Stimulated activated CD4-positive, alpha-beta T cell treated with anti-CD3 and anti-CD28 coated beads, Interleukin-2, amount 100 ng/mL, for 24 hours (primary cell): ENCODE data around the gene GZMM.

Experiments used
- DNase-seq, 2 donors: peaks; one replicate each; pipeline ENCODE4 v3.0.0-alpha.2; 2020

Gene GZMM

GRCh38 chr19:535017-535835 is 8.6 kb upstream of the GZMM start:
- no peak for DNase-seq

DNA sequence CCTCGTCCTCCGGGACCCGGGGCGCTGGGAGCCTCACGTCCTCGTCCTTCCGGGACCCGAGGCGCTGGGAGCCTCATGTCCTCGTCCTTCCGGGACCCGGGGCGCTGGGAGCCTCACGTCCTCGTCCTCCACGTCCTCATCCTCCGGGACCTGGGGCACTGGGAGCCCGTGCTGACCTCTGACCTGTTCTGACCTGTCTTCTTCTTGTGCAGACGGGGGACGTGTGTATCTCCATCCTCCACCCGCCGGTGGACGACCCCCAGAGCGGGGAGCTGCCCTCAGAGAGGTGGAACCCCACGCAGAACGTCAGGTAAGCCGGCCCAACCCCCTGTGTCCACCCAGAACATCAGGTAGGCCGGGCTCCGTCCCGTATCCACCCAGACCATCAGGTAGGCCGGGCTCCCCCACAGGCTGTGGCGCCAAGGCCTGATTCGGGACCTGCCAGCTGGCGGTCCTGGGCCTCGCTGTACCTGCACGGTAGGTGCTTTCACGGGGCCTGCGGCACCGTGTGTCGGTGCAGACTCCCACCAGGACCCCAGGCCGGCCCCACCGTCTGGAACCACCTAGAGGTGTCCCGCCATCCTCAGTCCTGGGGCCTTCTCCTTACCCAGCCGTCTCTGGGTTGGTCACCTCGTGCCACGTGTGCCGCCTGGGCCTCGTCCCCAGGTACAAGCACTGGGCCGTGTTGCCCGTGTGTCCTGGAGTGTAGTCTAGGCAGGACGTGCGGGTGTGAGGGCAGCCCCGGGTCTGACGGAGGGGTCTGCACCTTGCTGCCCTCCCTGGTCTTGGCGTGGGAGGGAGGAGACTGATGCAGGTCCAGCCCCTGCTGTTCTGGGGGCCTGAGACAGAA is 7.6 kb upstream of the GZMM start:
- no peak for DNase-seq

DNA sequence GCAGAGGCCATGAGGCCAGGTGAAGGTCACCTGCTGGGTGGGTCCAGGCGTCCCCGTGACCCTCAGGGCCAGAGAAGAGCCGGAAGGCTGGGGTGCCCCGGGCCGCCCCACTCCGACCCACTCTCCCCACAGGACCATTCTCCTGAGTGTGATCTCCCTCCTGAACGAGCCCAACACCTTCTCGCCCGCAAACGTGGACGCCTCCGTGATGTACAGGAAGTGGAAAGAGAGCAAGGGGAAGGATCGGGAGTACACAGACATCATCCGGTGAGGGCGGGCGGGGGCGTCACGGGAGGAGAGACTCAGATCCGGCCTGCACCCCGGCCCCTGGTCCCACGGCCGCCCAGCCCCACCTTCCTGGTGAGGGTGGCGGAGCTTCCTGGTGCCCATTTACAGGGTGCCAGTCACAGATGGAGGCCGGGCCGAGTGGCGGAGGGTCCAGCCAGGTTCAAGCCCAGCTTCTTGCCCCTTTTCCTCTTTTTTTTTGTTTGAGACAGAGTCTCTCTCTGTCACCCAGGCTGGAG is 6.9 kb upstream of the GZMM start:
- DNase-seq = no peak

- DNase-seq = no peak
Observed at GRCh38 chr19:538641-539428, 5.0 kb upstream of the GZMM start.

GRCh38 chr19:539429-540030 is 4.3 kb upstream of the GZMM start:
- DNase-seq = no peak

DNA sequence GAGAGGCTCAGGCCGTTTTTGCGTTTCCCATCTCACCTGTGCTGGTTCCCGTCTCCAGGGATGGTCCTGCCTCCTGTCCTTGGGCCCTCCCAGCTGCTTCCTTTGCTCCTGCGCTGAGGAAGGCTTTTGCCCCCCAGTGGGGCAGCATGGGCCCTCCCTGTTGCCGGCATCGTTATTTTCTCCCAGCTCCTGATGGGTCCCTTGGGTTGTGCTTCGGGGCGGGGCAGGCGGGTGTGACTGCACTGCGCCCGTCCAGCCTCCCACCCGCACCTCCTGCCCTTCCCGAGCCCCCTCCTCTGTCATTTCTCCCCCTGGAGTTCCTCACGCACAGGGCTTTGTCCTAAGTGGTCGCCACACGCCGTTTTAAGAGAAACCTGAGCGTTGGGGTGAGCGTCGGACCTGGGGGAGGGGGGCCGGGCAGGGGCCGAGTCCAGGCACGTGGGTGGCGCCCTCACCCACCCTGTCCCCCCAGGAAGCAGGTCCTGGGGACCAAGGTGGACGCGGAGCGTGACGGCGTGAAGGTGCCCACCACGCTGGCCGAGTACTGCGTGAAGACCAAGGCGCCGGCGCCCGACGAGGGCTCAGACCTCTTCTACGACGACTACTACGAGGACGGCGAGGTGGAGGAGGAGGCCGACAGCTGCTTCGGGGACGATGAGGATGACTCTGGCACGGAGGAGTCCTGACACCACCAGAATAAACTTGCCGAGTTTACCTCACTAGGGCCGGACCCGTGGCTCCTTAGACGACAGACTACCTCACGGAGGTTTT is 2.8 kb upstream of the GZMM start:
- no peak for DNase-seq

- DNase-seq = no peak
Observed at GRCh38 chr19:541699-542098, 2.2 kb upstream of the GZMM start.

GRCh38 chr19:542173-542866 is 1.5 kb upstream of the GZMM start:
- DNase-seq = no peak

DNA sequence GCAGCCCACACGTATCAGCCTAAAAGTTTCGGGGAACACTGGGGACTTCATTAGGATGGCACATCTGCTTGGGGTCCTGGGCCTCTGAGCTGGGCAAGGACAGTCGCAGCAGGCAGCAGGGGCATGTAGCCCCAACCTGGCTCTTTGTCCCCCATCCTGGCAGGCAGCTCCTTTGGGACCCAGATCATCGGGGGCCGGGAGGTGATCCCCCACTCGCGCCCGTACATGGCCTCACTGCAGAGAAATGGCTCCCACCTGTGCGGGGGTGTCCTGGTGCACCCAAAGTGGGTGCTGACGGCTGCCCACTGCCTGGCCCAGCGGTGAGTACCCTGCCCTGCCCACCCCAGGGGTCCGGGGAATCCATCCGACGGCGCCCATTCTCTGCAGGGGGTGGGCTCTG is 3.3 kb downstream of the GZMM start:
- no peak for DNase-seq

- no peak for DNase-seq
Observed at GRCh38 chr19:547836-548720, 4.2 kb downstream of the GZMM start.

DNA sequence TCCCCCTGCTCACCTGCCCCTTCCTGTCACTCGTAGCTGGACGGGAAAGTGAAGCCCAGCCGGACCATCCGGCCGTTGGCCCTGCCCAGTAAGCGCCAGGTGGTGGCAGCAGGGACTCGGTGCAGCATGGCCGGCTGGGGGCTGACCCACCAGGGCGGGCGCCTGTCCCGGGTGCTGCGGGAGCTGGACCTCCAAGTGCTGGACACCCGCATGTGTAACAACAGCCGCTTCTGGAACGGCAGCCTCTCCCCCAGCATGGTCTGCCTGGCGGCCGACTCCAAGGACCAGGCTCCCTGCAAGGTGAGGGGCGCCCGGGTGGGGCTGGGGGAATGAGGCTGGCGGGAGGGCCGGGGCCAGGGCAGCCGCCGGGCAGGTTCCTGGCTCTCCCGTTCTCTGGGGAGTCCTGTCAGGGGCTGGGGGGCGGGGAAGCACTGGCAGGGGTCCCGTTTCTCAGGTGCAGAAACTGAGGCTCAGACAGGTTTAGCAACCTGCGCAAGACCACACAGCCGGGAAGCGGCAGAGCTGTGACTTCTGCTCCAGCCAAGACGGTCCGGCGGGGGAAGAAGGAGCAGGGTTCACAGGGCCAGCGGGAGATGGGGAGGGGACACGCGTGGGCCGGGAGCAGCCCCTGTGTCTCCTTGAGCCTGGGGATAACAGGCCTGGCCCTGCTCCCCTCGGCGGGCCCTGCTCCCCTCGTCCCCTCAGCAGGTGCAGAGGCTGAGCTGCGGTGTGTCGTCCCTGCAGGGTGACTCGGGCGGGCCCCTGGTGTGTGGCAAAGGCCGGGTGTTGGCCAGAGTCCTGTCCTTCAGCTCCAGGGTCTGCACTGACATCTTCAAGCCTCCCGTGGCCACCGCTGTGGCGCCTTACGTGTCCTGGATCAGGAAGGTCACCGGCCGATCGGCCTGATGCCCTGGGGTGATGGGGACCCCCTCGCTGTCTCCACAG is 5.3 kb downstream of the GZMM start:
- no peak for DNase-seq

DNA sequence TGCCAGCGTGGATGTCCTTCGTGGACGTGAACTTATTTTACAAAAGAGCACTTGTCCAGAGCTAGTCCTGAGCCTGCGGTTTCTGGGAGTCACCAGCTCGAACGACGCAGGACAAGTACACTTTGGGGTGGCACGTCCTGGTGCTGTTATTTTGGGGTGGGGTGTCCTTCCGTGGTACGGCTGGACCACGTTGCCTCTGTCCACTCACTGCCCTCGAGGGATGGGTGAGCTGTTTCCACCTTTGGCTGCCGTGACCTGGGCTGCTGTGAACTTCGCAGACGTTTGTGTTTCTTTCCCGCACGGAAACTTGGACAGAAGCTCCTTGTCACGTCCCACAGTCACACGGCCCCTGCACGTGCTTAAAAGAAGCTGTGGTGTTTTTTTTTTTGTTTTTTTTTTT is 11.0 kb downstream of the GZMM start:
- DNase-seq = no peak

GRCh38 chr19:555474-555808 is 11.6 kb downstream of the GZMM start:
- no peak for DNase-seq

- no peak for DNase-seq
Observed at GRCh38 chr19:556611-557382, 12.9 kb downstream of the GZMM start.

GRCh38 chr19:558770-559439 is 15.1 kb downstream of the GZMM start:
- DNase-seq = no peak

DNA sequence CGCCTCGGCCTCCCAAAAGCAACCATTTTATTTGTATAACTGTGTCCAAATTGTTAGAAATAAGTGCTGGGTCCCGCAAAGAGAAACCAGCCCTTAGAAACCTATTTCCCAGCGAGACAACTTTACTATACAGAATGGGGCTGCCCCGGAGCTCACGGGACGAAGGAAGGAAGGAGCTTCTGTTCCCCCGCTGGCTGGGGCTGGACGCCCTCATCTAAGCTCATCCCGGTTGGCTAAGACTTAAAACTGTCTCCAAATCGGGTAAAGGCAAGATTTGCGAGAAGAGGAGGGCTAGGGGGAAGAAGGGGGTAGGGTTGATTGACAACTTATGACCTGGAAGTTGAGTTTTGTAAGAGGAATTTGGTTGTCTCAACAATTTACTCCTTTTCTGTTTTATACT is 16.3 kb downstream of the GZMM start:
- DNase-seq = no peak

DNA sequence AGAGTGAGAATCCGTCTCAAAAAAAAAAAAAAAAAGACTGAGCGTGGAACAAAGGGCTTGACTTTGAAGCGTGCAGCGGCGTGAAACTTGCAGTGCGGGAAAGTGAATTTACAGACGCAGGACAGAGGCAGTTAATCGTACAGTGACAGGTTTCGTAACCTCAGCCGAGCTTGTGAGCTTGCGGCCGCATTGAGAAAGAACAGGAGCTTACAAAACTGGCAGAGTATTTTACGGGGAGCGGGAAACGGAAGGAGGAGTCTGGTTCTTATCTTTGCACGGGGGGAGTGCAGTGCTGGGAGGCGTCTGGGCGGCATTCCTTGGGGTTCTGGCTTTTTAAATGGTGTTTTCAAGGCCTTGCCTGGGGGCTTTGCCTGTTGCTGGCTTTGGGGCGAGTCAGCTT is 22.6 kb downstream of the GZMM start:
- DNase-seq = no peak

DNA sequence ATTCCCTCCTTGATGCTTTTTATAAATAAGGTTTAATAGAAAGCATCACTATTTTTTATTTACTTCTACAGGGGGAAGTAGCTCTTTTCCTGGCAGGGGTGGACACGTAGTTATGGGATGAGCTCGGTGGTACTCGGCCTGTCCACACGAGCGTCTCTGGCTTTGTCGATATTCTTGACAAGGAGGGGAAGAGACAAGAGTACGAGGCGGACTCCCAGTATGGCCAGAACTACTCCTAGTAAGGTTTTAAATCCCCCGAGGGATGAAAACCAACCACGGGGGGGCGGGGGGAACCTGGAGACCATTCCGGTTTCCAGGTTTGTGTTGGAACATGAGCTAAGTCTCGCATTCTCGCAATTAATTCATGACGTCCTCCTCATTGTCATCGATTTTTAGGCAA is 23.0 kb downstream of the GZMM start:
- DNase-seq = no peak
